ENCODE results near the gene RNF144A.

RNF144A gene

GRCh38 chr2:6952101-6952500 is 34.9 kb downstream of the RNF144A start:
- H3K27me3 ChIP-seq (ENCODE audit: insufficient read depth, low read length, poor library complexity, severe bottlenecking), result no peaks in the 10 kb centered on the region
- no peaks in the 10 kb centered on the region for H4K20me1 ChIP-seq (ENCODE audit: insufficient read depth, low read length, poor library complexity, severe bottlenecking)
- H3K9me2 ChIP-seq (replicated peaks; ENCODE audit: low read depth, low read length), result no peaks in the 10 kb centered on the region
- H3K79me2 ChIP-seq (ENCODE audit: insufficient read depth, low read length), result no peaks in the 10 kb centered on the region
- H2AFZ ChIP-seq (ENCODE audit: low read length), result no peak overlapping the region
- no peaks in the 10 kb centered on the region for H3K4me1 ChIP-seq (ENCODE audit: insufficient read depth, low read length, poor library complexity, severe bottlenecking)
- no peak overlapping the region for H3K4me2 ChIP-seq (ENCODE audit: low read depth, low read length, poor library complexity, severe bottlenecking)
- H3F3A ChIP-seq (ENCODE audit: low read depth), result no peaks in the 10 kb centered on the region
- no peak overlapping the region for H3K9ac ChIP-seq (ENCODE audit: low read depth, low read length, poor library complexity, severe bottlenecking)
- TF ChIP-seq CTCF (conservative IDR thresholded peaks at IDR 0.05; ENCODE audit: low read length), result no peak
- TF ChIP-seq EZH2phosphoT487 (IDR thresholded peaks at IDR 0.05; ENCODE audit: borderline replicate concordance), result no peak
- H3K9me3 ChIP-seq (ENCODE audit: insufficient read depth, low read depth, low read length), result no peaks in the 10 kb centered on the region
- no peak overlapping the region for H3K4me3 ChIP-seq (ENCODE audit: low read length, poor library complexity, severe bottlenecking)
- H3K36me3 ChIP-seq (ENCODE audit: insufficient read depth, low read length), result 0 out of 2 replicates have a peak, but pooled peaks cover 2% of the 10 kb centered on the region

- TF ChIP-seq CTCF (conservative IDR thresholded peaks at IDR 0.05; ENCODE audit: low read length) (no peak), EZH2phosphoT487 (IDR thresholded peaks at IDR 0.05; ENCODE audit: borderline replicate concordance) (no peak)
- H3K9me3 ChIP-seq (ENCODE audit: insufficient read depth, low read depth, low read length), result no peaks in the 10 kb centered on the region
- H3F3A ChIP-seq (ENCODE audit: low read depth), result no peaks in the 10 kb centered on the region
- H3K27me3 ChIP-seq (ENCODE audit: insufficient read depth, low read length, poor library complexity, severe bottlenecking), result no peaks in the 10 kb centered on the region
- no peaks in the 10 kb centered on the region for H3K79me2 ChIP-seq (ENCODE audit: insufficient read depth, low read length)
- H3K9me2 ChIP-seq (replicated peaks; ENCODE audit: low read depth, low read length), result no peaks in the 10 kb centered on the region
- H3K4me1 ChIP-seq (ENCODE audit: insufficient read depth, low read length, poor library complexity, severe bottlenecking), result no peaks in the 10 kb centered on the region
- H3K36me3 ChIP-seq (ENCODE audit: insufficient read depth, low read length), result no peaks in the 10 kb centered on the region
- H3K9ac ChIP-seq (ENCODE audit: low read depth, low read length, poor library complexity, severe bottlenecking), result no peak overlapping the region
- no peaks in the 10 kb centered on the region for H4K20me1 ChIP-seq (ENCODE audit: insufficient read depth, low read length, poor library complexity, severe bottlenecking)
- H3K4me3 ChIP-seq (ENCODE audit: low read length, poor library complexity, severe bottlenecking), result no peak overlapping the region
- H3K4me2 ChIP-seq (ENCODE audit: low read depth, low read length, poor library complexity, severe bottlenecking), result no peak overlapping the region
- no peak overlapping the region for H2AFZ ChIP-seq (ENCODE audit: low read length)
Measured at GRCh38 chr2:6954586-6954985, 37.4 kb downstream of the RNF144A start.

- Histone ChIP-seq H3K9me3 (ENCODE audit: insufficient read depth, low read depth, low read length) (no peaks in the 10 kb centered on the region), H3K4me2 (ENCODE audit: low read depth, low read length, poor library complexity, severe bottlenecking) (no peak overlapping the region), H3F3A (ENCODE audit: low read depth) (no peaks in the 10 kb centered on the region), H3K27me3 (ENCODE audit: insufficient read depth, low read length, poor library complexity, severe bottlenecking) (no peaks in the 10 kb centered on the region), H2AFZ (ENCODE audit: low read length) (no peak overlapping the region), H3K9ac (ENCODE audit: low read depth, low read length, poor library complexity, severe bottlenecking) (no peak overlapping the region), H3K4me1 (ENCODE audit: insufficient read depth, low read length, poor library complexity, severe bottlenecking) (no peaks in the 10 kb centered on the region), H3K79me2 (ENCODE audit: insufficient read depth, low read length) (no peaks in the 10 kb centered on the region), H3K36me3 (ENCODE audit: insufficient read depth, low read length) (no peaks in the 10 kb centered on the region), H4K20me1 (ENCODE audit: insufficient read depth, low read length, poor library complexity, severe bottlenecking) (no peaks in the 10 kb centered on the region), H3K4me3 (ENCODE audit: low read length, poor library complexity, severe bottlenecking) (no peak overlapping the region), H3K9me2 (replicated peaks; ENCODE audit: low read depth, low read length) (no peaks in the 10 kb centered on the region)
- TF ChIP-seq CTCF (conservative IDR thresholded peaks at IDR 0.05; ENCODE audit: low read length) (no peak), EZH2phosphoT487 (IDR thresholded peaks at IDR 0.05; ENCODE audit: borderline replicate concordance) (no peak)
Measured at GRCh38 chr2:6955511-6956136, 38.4 kb downstream of the RNF144A start.
